Effector memory CD4-positive, alpha-beta T cell (primary cell): ENCODE results near the gene HACD1.
"Not testable (repeated sequence)": the region's sequence is repeated elsewhere in the genome, so short reads cannot be mapped to it uniquely, and the experiment has no call there.

Experiments used
- DNase-seq, 3 donors: peaks; one replicate each; pipeline ENCODE4 v3.0.0-alpha.2; 2020
- H3K27ac ChIP-seq: 2 replicates; pipeline ENCODE4 v1.7.0; 2013; ENCODE audit warnings: mild to moderate bottlenecking, low read length, moderate library complexity; ENCODE audit not compliant: insufficient read depth, poor library complexity, severe bottlenecking
- H3K27me3 ChIP-seq: replicated peaks from 2 replicates; pipeline ENCODE4 v1.7.0; 2013; ENCODE audit warnings: mild to moderate bottlenecking, low read length; ENCODE audit not compliant: insufficient read depth, control insufficient read depth, poor library complexity, severe bottlenecking
- H3K36me3 ChIP-seq: 2 replicates; pipeline ENCODE4 v1.7.0; 2013; ENCODE audit warnings: mild to moderate bottlenecking, low read length, moderate library complexity; ENCODE audit not compliant: control insufficient read depth, insufficient read depth
- H3K4me1 ChIP-seq: 2 replicates; pipeline ENCODE4 v1.7.0; 2013; ENCODE audit warnings: low read length, mild to moderate bottlenecking; ENCODE audit not compliant: control insufficient read depth, insufficient read depth, poor library complexity, severe bottlenecking
- H3K4me3 ChIP-seq: 2 replicates; pipeline ENCODE4 v1.7.0; 2013; ENCODE audit warnings: low read length, low read depth, mild to moderate bottlenecking; ENCODE audit not compliant: insufficient read depth, poor library complexity, severe bottlenecking
- H3K9me3 ChIP-seq: 2 replicates; pipeline ENCODE4 v1.7.0; 2013; ENCODE audit warnings: mild to moderate bottlenecking, low read length, moderate library complexity; ENCODE audit not compliant: control insufficient read depth

HACD1 gene

GRCh38 chr10:17609523-17610079 is 7.6 kb downstream of the HACD1 start:
- no peak for DNase-seq

GRCh38 chr10:17607603-17608332 is 9.4 kb downstream of the HACD1 start:
- Histone ChIP-seq H3K27ac (no peak overlapping the region), H3K4me1 (no peaks in the 10 kb centered on the region), H3K36me3 (no peaks in the 10 kb centered on the region), H3K27me3 (no peaks in the 10 kb centered on the region), H3K4me3 (no peak overlapping the region), H3K9me3 (no peaks in the 10 kb centered on the region)
- peak in 1 of 3 donors; percentile 14 for DNase-seq

More at GRCh38 chr10:17609523-17610079, 7.6 kb downstream of the HACD1 start:
- Histone ChIP-seq H3K9me3 (no peaks in the 10 kb centered on the region), H3K27ac (no peak overlapping the region), H3K36me3 (no peaks in the 10 kb centered on the region), H3K4me3 (no peak overlapping the region), H3K4me1 (no peaks in the 10 kb centered on the region), H3K27me3 (no peaks in the 10 kb centered on the region)

GRCh38 chr10:17607060-17607459 is 10.1 kb downstream of the HACD1 start:
- H3K27ac ChIP-seq: no peak overlapping the region
- no peaks in the 10 kb centered on the region for H3K36me3 ChIP-seq
- H3K4me3 ChIP-seq: no peak overlapping the region
- H3K9me3 ChIP-seq: no peaks in the 10 kb centered on the region
- H3K4me1 ChIP-seq: no peaks in the 10 kb centered on the region
- DNase-seq: no peak
- no peaks in the 10 kb centered on the region for H3K27me3 ChIP-seq

- DNase-seq: no peak
- Histone ChIP-seq H3K4me3 (no peak overlapping the region), H3K36me3 (no peaks in the 10 kb centered on the region), H3K27me3 (no peaks in the 10 kb centered on the region), H3K27ac (no peak overlapping the region), H3K9me3 (no peaks in the 10 kb centered on the region), H3K4me1 (no peaks in the 10 kb centered on the region)
Measured at GRCh38 chr10:17606547-17607040, 10.6 kb downstream of the HACD1 start.

GRCh38 chr10:17605936-17606335 is 11.2 kb downstream of the HACD1 start:
- no peaks in the 10 kb centered on the region for H3K27me3 ChIP-seq
- no peak overlapping the region for H3K4me3 ChIP-seq
- H3K36me3 ChIP-seq: no peaks in the 10 kb centered on the region
- DNase-seq: no peak
- H3K9me3 ChIP-seq: no peaks in the 10 kb centered on the region
- H3K4me1 ChIP-seq: no peaks in the 10 kb centered on the region
- H3K27ac ChIP-seq: no peak overlapping the region

- no peaks in the 10 kb centered on the region for H3K36me3 ChIP-seq
- DNase-seq: no peak
- no peak overlapping the region for H3K4me3 ChIP-seq
Measured at GRCh38 chr10:17599089-17599488, 18.1 kb downstream of the HACD1 start.

GRCh38 chr10:17597386-17597785 is 19.8 kb downstream of the HACD1 start:
- no peak for DNase-seq
- Histone ChIP-seq H3K4me1 (no peaks in the 10 kb centered on the region), H3K9me3 (no peaks in the 10 kb centered on the region), H3K27me3 (no peaks in the 10 kb centered on the region), H3K36me3 (no peaks in the 10 kb centered on the region), H3K27ac (no peak overlapping the region), H3K4me3 (no peak overlapping the region)

More at GRCh38 chr10:17599089-17599488, 18.1 kb downstream of the HACD1 start:
- H3K27me3 ChIP-seq: no peaks in the 10 kb centered on the region
- no peaks in the 10 kb centered on the region for H3K4me1 ChIP-seq
- H3K9me3 ChIP-seq: no peaks in the 10 kb centered on the region
- H3K27ac ChIP-seq: no peak overlapping the region

- H3K4me1 ChIP-seq: no peaks in the 10 kb centered on the region
- no peaks in the 10 kb centered on the region for H3K27me3 ChIP-seq
- no peaks in the 10 kb centered on the region for H3K36me3 ChIP-seq
- no peak overlapping the region for H3K4me3 ChIP-seq
- DNase-seq: no peak
- no peaks in the 10 kb centered on the region for H3K9me3 ChIP-seq
- no peak overlapping the region for H3K27ac ChIP-seq
Measured at GRCh38 chr10:17590969-17591645, 26.1 kb downstream of the HACD1 start.

GRCh38 chr10:17589316-17589715 is 27.9 kb downstream of the HACD1 start:
- not testable (repeated sequence) for H3K36me3 ChIP-seq, DNase-seq, H3K4me3 ChIP-seq, H3K9me3 ChIP-seq, H3K27ac ChIP-seq, H3K4me1 ChIP-seq, H3K27me3 ChIP-seq

GRCh38 chr10:17588420-17588819 is 28.8 kb downstream of the HACD1 start:
- H3K4me1 ChIP-seq: no peaks in the 10 kb centered on the region

More at GRCh38 chr10:17588420-17588819, 28.8 kb downstream of the HACD1 start:
- no peak for DNase-seq
- Histone ChIP-seq H3K4me3 (no peak overlapping the region), H3K27ac (no peak overlapping the region), H3K36me3 (no peaks in the 10 kb centered on the region), H3K9me3 (no peaks in the 10 kb centered on the region), H3K27me3 (no peaks in the 10 kb centered on the region)
